Mammary epithelial cell (primary cell): ENCODE measurements around the gene PKD1.

Experiments used
- EZH2 ChIP-seq: IDR thresholded peaks from 2 replicates; pipeline ENCODE4 v1.6.1; 2012; ENCODE audit warnings: low read length, inconsistent platforms, borderline replicate concordance
- TF ChIP-seq, protein P1 (sequence below), 2 donors: IDR thresholded peaks in 1 of 2; conservative IDR thresholded peaks in 1 of 2; 2 replicates each; pipeline ENCODE4 v1.5.1; 2011 to 2012; ENCODE audit warnings: inconsistent platforms in 2 of 2, low read length in 2 of 2, mild to moderate bottlenecking in 2 of 2, control low read depth in 1 of 2, low read depth in 1 of 2; ENCODE audit not compliant: insufficient read depth in 1 of 2; ENCODE audit errors: extremely low read depth in 1 of 2

DNA sequence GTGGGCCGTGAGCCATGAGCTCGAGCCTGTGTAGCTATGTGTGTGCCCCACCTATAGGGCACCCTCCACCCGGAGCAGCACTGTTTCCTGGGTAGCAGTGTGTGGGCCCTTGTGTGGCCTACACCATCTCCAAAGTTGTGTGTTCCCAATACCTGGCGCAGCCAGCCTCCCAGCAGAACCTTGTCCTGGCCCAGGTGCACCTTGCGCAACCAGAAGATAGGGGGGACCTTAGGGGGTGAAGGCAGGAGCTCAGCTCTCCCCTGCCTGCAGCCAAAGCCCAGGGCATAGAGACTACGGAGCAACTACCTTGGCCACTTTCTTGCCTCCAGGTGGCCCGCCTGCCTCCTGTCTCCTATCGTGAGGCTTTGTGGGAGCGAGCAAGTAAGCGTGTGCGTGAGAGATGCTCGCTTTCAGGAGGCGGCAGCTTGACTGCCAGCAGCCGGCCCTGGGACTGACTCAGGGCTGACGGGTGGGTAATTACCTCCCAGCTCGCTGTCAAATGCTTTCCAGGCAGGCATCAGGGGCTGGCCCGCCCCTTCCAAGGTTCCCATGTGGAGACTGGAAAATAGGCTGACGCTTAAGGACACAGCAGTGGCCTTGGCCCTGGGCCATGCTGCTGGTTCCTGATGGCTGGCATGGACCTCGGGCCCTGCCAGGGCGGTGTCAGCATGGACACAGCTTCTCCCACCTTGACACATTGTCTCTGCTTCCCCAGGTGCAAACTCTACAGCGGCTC is 38.9 kb upstream of the PKD1 start:
- TF ChIP-seq, protein P1, sequence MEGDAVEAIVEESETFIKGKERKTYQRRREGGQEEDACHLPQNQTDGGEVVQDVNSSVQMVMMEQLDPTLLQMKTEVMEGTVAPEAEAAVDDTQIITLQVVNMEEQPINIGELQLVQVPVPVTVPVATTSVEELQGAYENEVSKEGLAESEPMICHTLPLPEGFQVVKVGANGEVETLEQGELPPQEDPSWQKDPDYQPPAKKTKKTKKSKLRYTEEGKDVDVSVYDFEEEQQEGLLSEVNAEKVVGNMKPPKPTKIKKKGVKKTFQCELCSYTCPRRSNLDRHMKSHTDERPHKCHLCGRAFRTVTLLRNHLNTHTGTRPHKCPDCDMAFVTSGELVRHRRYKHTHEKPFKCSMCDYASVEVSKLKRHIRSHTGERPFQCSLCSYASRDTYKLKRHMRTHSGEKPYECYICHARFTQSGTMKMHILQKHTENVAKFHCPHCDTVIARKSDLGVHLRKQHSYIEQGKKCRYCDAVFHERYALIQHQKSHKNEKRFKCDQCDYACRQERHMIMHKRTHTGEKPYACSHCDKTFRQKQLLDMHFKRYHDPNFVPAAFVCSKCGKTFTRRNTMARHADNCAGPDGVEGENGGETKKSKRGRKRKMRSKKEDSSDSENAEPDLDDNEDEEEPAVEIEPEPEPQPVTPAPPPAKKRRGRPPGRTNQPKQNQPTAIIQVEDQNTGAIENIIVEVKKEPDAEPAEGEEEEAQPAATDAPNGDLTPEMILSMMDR (conservative IDR thresholded peaks at IDR 0.05 in 1 of 2, IDR thresholded peaks at IDR 0.05 in 1 of 2; ENCODE audit: extremely low read depth in 1 of 2, insufficient read depth in 1 of 2, low read depth in 1 of 2, low read length in 2 of 2): no peak
- TF ChIP-seq EZH2: no peak
